KMS-11 (cell line): Measurements from ENCODE around the gene AP4B1.
A peak's percentile ranks its signal among the peaks of the same experiment; 100 is the strongest.

Experiments used
- H2AFZ ChIP-seq: fragments of 200-600 bp; sonication (generic); 2 replicates; pipeline ENCODE4 v1.6.1; 2016; ENCODE audit warnings: antibody characterized with exemption, mixed run types, low read depth
- H3K27ac ChIP-seq: fragments of 200-600 bp; sonication (generic); 2 replicates; pipeline ENCODE4 v1.6.1; 2016; ENCODE audit warnings: mild to moderate bottlenecking, mixed run types
- H3K27me3 ChIP-seq: fragments of 200-600 bp; sonication (generic); 2 replicates; pipeline ENCODE4 v1.6.1; 2017; ENCODE audit warnings: mild to moderate bottlenecking, low read depth, mixed run types, moderate library complexity; ENCODE audit not compliant: insufficient read depth
- H3K36me3 ChIP-seq: fragments of 200-600 bp; sonication (generic); 2 replicates; pipeline ENCODE4 v1.6.1; 2017; ENCODE audit warnings: mild to moderate bottlenecking, mixed run types; ENCODE audit not compliant: insufficient read depth
- H3K4me1 ChIP-seq: fragments of 200-600 bp; sonication (generic); 2 replicates; pipeline ENCODE4 v1.6.1; 2016; ENCODE audit warnings: mild to moderate bottlenecking, low read depth, mixed run types; ENCODE audit not compliant: poor library complexity, severe bottlenecking
- H3K4me2 ChIP-seq: fragments of 200-600 bp; sonication (generic); 2 replicates; pipeline ENCODE4 v1.7.0; 2016; ENCODE audit warnings: mild to moderate bottlenecking, mixed run types
- H3K4me3 ChIP-seq: fragments of 200-600 bp; sonication (generic); IDR thresholded peaks from 2 replicates; pipeline ENCODE4 v1.6.1; 2017; ENCODE audit warnings: low read depth, low read length, mixed read lengths; ENCODE audit not compliant: insufficient read depth
- H3K79me2 ChIP-seq: fragments of 200-600 bp; sonication (generic); 2 replicates; pipeline ENCODE4 v1.6.1; 2016; ENCODE audit warnings: low read depth, mixed run types; ENCODE audit not compliant: insufficient read depth
- H3K9ac ChIP-seq: fragments of 200-600 bp; sonication (generic); 2 replicates; pipeline ENCODE4 v1.6.1; 2016; ENCODE audit warnings: mild to moderate bottlenecking, mixed run types
- H4K20me1 ChIP-seq: fragments of 200-600 bp; sonication (generic); 2 replicates; pipeline ENCODE4 v1.6.1; 2016; ENCODE audit warnings: mild to moderate bottlenecking, mixed run types; ENCODE audit not compliant: insufficient read depth
- CTCF ChIP-seq: fragments of 200-600 bp; sonication (generic); conservative IDR thresholded peaks from 2 replicates; pipeline ENCODE4 v1.6.1; 2017; ENCODE audit warnings: low read depth, mild to moderate bottlenecking, antibody characterized with exemption, low read length, moderate library complexity, mixed read lengths

The AP4B1 gene

GRCh38 chr1:113947388-113948107 is 42.9 kb upstream of the AP4B1 start:
- Histone ChIP-seq H3K9ac (peak overlapping the region; percentile 18; the same call in 1 of the 2 replicates), H3K4me1 (peaks cover 78% of the 10 kb centered on the region), H3K79me2 (peaks cover 100% of the 10 kb centered on the region), H3K27me3 (no peaks in the 10 kb centered on the region), H3K4me3 (no peak overlapping the region), H4K20me1 (no peaks in the 10 kb centered on the region; the same call in 1 of the 2 replicates), H3K27ac (peak overlapping the region; percentile 75), H3K4me2 (peak overlapping the region; percentile 49), H2AFZ (no peak overlapping the region), H3K36me3 (no peaks in the 10 kb centered on the region)
- TF ChIP-seq CTCF = no peak

GRCh38 chr1:113946678-113947387 is 42.2 kb upstream of the AP4B1 start:
- H3K36me3 ChIP-seq = no peaks in the 10 kb centered on the region
- TF ChIP-seq CTCF = no peak
- no peaks in the 10 kb centered on the region for H3K27me3 ChIP-seq
- peak overlapping the region; percentile 75 for H3K27ac ChIP-seq
- H3K4me1 ChIP-seq = peaks cover 80% of the 10 kb centered on the region
- peak overlapping the region; percentile 49 for H3K4me2 ChIP-seq
- H3K79me2 ChIP-seq = peaks cover 97% of the 10 kb centered on the region
- H4K20me1 ChIP-seq = no peaks in the 10 kb centered on the region; the same call in 1 of the 2 replicates
- H2AFZ ChIP-seq = no peak overlapping the region
- H3K4me3 ChIP-seq = no peak overlapping the region
- peak overlapping the region; percentile 18; the same call in 1 of the 2 replicates for H3K9ac ChIP-seq

GRCh38 chr1:113946112-113946511 is 41.5 kb upstream of the AP4B1 start:
- Histone ChIP-seq H3K9ac (no peak overlapping the region), H3K79me2 (peaks cover 90% of the 10 kb centered on the region), H3K36me3 (no peaks in the 10 kb centered on the region), H3K4me3 (no peak overlapping the region), H3K4me2 (peak overlapping the region; percentile 49), H2AFZ (no peak overlapping the region), H3K27me3 (no peaks in the 10 kb centered on the region), H3K4me1 (peaks cover 79% of the 10 kb centered on the region), H4K20me1 (no peaks in the 10 kb centered on the region; the same call in 1 of the 2 replicates), H3K27ac (peak overlapping the region; percentile 75)
- no peak for TF ChIP-seq CTCF

- H3K4me2 ChIP-seq = peak overlapping the region; percentile 49; the same call in 1 of the 2 replicates
- no peaks in the 10 kb centered on the region; the same call in 1 of the 2 replicates for H4K20me1 ChIP-seq
Measured at GRCh38 chr1:113945329-113945728, 40.7 kb upstream of the AP4B1 start.

More at GRCh38 chr1:113945329-113945728, 40.7 kb upstream of the AP4B1 start:
- Histone ChIP-seq H3K4me1 (peaks cover 84% of the 10 kb centered on the region), H3K9ac (no peak overlapping the region), H3K27me3 (no peaks in the 10 kb centered on the region), H2AFZ (no peak overlapping the region), H3K4me3 (no peak overlapping the region), H3K27ac (no peak overlapping the region; the same call in 1 of the 2 replicates), H3K36me3 (no peaks in the 10 kb centered on the region), H3K79me2 (peaks cover 82% of the 10 kb centered on the region)
- no peak for TF ChIP-seq CTCF
